SK-N-SH treated with all-trans-retinoic acid at 6 μM for 48 hours (cell line): ENCODE results near the gene TCAP.

Source experiments
- ATAC-seq: fragments of 200-7000 bp; cut with Tn5 transposase; 3 replicates; pipeline ENCODE4 v1.9.1; 2020; ENCODE audit warnings: mild to moderate bottlenecking, moderate library complexity
- ARNTL ChIP-seq: fragments of 450-650 bp; formaldehyde crosslinking; IDR thresholded peaks from 2 replicates; pipeline ENCODE4 v1.5.0; 2020; ENCODE audit warnings: low read depth, mild to moderate bottlenecking, moderate library complexity, borderline replicate concordance
- BACH2 ChIP-seq: fragments of 250-450 bp; sonication (Bioruptor Pico); IDR thresholded peaks from 2 replicates; pipeline ENCODE4 v1.9.0; 2021; ENCODE audit warnings: mild to moderate bottlenecking, borderline replicate concordance
- CSDC2 ChIP-seq: fragments of 250-450 bp; sonication (Bioruptor Pico); IDR thresholded peaks from 2 replicates; pipeline ENCODE4 v1.5.0; 2020; ENCODE audit warnings: mild to moderate bottlenecking, moderate library complexity
- GLIS3 ChIP-seq: fragments of 250-450 bp; sonication (Bioruptor Pico); IDR thresholded peaks from 2 replicates; pipeline ENCODE4 v1.5.0; 2020; ENCODE audit warnings: mild to moderate bottlenecking, moderate library complexity
- ISL1 ChIP-seq: fragments of 250-450 bp; sonication (Bioruptor Pico); IDR thresholded peaks from 2 replicates; pipeline ENCODE4 v2.1.2; 2022; ENCODE audit warnings: mild to moderate bottlenecking, moderate library complexity
- OSR1 ChIP-seq: fragments of 250-450 bp; sonication (Bioruptor Pico); IDR thresholded peaks from 2 replicates; pipeline ENCODE4 v1.8.0; 2022; ENCODE audit warnings: moderate library complexity, mild to moderate bottlenecking, inconsistent platforms
- PATZ1 ChIP-seq: fragments of 250-450 bp; sonication (Bioruptor Pico); IDR thresholded peaks from 2 replicates; pipeline ENCODE4 v1.8.0; 2020; ENCODE audit warnings: mild to moderate bottlenecking, moderate library complexity, borderline replicate concordance
- PPARA ChIP-seq: fragments of 250-450 bp; sonication (Bioruptor Pico); IDR thresholded peaks from 2 replicates; pipeline ENCODE4 v1.5.0; 2020; ENCODE audit warnings: mild to moderate bottlenecking, borderline replicate concordance
- SNAI2 ChIP-seq: fragments of 250-450 bp; sonication (Bioruptor Pico); IDR thresholded peaks from 2 replicates; pipeline ENCODE4 v1.5.0; 2020; ENCODE audit warnings: mild to moderate bottlenecking, moderate library complexity
- TOX ChIP-seq: fragments of 250-450 bp; sonication (Bioruptor Pico); IDR thresholded peaks from 2 replicates; pipeline ENCODE4 v1.8.0; 2021; ENCODE audit warnings: mild to moderate bottlenecking, moderate library complexity, borderline replicate concordance
- ZC3H10 ChIP-seq: fragments of 250-450 bp; sonication (Bioruptor Pico); IDR thresholded peaks from 2 replicates; pipeline ENCODE4 v1.5.1; 2021; ENCODE audit warnings: mild to moderate bottlenecking, moderate library complexity
- ZFP3 ChIP-seq: fragments of 250-450 bp; sonication (Bioruptor Pico); IDR thresholded peaks from 2 replicates; pipeline ENCODE4 v1.5.0; 2020; ENCODE audit warnings: mild to moderate bottlenecking, moderate library complexity
- ZFP30 ChIP-seq: fragments of 450-650 bp; formaldehyde crosslinking; IDR thresholded peaks from 2 replicates; pipeline ENCODE4 v1.5.0; 2022; ENCODE audit warnings: mild to moderate bottlenecking, moderate library complexity
- ZNF8 ChIP-seq: fragments of 450-650 bp; formaldehyde crosslinking; IDR thresholded peaks from 2 replicates; pipeline ENCODE4 v1.5.0; 2020; ENCODE audit warnings: mild to moderate bottlenecking, moderate library complexity
- TF ChIP-seq, protein P1 (sequence below): fragments of 250-450 bp; sonication (Bioruptor Pico); IDR thresholded peaks from 2 replicates; pipeline ENCODE4 v1.5.1; 2021; ENCODE audit warnings: mild to moderate bottlenecking, moderate library complexity
- TF ChIP-seq, protein P2 (sequence below): fragments of 250-450 bp; sonication (Bioruptor Pico); IDR thresholded peaks from 2 replicates; pipeline ENCODE4 v1.5.0; 2020; ENCODE audit warnings: mild to moderate bottlenecking, moderate library complexity

TCAP gene

DNA sequence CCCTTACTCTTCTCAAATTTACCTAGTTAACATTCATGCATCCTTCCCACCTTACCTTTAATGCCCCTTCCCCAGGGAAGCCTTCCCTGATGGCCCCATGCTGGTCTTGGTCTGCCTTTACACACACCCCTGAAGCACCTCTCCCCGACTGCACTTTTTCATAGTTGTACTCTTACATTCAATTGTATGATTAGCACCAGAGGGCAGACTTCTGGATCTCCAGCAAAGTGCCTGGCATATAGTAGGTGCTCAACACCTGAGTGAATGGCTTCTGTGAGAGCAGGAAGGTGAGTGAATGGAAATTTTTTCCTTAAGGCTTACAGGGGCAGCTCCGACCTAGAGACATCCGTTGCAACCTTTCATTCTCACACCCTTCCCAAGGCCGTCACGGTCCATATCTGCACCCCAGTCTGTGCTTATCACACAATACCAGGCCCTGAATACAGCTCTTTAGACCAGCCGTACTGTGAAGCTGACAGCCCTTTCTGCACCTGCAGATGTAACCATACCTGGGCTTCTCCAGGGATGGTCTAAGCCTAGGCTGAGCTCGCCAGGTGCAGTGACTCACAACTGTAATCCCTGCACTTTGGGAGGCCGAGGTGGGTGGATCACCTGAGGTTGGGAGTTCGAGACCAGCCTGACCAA is 18.3 kb downstream of the TCAP start:
- ATAC-seq: no peak
- TF ChIP-seq, protein P1, sequence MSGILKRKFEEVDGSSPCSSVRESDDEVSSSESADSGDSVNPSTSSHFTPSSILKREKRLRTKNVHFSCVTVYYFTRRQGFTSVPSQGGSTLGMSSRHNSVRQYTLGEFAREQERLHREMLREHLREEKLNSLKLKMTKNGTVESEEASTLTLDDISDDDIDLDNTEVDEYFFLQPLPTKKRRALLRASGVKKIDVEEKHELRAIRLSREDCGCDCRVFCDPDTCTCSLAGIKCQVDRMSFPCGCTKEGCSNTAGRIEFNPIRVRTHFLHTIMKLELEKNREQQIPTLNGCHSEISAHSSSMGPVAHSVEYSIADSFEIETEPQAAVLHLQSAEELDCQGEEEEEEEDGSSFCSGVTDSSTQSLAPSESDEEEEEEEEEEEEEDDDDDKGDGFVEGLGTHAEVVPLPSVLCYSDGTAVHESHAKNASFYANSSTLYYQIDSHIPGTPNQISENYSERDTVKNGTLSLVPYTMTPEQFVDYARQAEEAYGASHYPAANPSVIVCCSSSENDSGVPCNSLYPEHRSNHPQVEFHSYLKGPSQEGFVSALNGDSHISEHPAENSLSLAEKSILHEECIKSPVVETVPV (CRISPR knock-in tag): no peak
- no peak for TF ChIP-seq TOX (CRISPR knock-in tag)
- TF ChIP-seq ISL1 (CRISPR knock-in tag): no peak
- no peak for TF ChIP-seq ZFP30 (CRISPR knock-in tag)
- no peak for TF ChIP-seq OSR1 (CRISPR knock-in tag)
- no peak for TF ChIP-seq PATZ1 (CRISPR knock-in tag)
- no peak for TF ChIP-seq ZNF8 (CRISPR knock-in tag)
- no peak for TF ChIP-seq ARNTL (CRISPR knock-in tag)
- TF ChIP-seq ZC3H10 (CRISPR knock-in tag): no peak
- TF ChIP-seq CSDC2 (CRISPR knock-in tag): no peak
- no peak for TF ChIP-seq PPARA (CRISPR knock-in tag)

GRCh38 chr17:39684369-39685192 is 19.4 kb downstream of the TCAP start:
- TF ChIP-seq, protein P2, sequence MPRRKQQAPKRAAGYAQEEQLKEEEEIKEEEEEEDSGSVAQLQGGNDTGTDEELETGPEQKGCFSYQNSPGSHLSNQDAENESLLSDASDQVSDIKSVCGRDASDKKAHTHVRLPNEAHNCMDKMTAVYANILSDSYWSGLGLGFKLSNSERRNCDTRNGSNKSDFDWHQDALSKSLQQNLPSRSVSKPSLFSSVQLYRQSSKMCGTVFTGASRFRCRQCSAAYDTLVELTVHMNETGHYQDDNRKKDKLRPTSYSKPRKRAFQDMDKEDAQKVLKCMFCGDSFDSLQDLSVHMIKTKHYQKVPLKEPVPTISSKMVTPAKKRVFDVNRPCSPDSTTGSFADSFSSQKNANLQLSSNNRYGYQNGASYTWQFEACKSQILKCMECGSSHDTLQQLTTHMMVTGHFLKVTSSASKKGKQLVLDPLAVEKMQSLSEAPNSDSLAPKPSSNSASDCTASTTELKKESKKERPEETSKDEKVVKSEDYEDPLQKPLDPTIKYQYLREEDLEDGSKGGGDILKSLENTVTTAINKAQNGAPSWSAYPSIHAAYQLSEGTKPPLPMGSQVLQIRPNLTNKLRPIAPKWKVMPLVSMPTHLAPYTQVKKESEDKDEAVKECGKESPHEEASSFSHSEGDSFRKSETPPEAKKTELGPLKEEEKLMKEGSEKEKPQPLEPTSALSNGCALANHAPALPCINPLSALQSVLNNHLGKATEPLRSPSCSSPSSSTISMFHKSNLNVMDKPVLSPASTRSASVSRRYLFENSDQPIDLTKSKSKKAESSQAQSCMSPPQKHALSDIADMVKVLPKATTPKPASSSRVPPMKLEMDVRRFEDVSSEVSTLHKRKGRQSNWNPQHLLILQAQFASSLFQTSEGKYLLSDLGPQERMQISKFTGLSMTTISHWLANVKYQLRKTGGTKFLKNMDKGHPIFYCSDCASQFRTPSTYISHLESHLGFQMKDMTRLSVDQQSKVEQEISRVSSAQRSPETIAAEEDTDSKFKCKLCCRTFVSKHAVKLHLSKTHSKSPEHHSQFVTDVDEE: no peak
- TF ChIP-seq SNAI2: no peak
- TF ChIP-seq, protein P1 (CRISPR knock-in tag): no peak
- TF ChIP-seq ISL1 (CRISPR knock-in tag): no peak
- no peak for TF ChIP-seq ZFP3
- TF ChIP-seq CSDC2 (CRISPR knock-in tag): no peak
- TF ChIP-seq BACH2 (CRISPR knock-in tag): no peak
- TF ChIP-seq PATZ1 (CRISPR knock-in tag): no peak

GRCh38 chr17:39687101-39687545 is 22.0 kb downstream of the TCAP start:
- no peak for ATAC-seq
- TF ChIP-seq PATZ1 (CRISPR knock-in tag) (no peak), GLIS3 (no peak)

More at GRCh38 chr17:39684369-39685192, 19.4 kb downstream of the TCAP start:
- ATAC-seq: no peak
